HG02885 (cell line): ENCODE results near the gene CLPTM1L.
A peak's percentile ranks its signal among the peaks of the same experiment; 100 is the strongest.
"Not testable (repeated sequence)": the region's sequence is repeated elsewhere in the genome, so short reads cannot be mapped to it uniquely, and the experiment has no call there.

Experiments used
- ATAC-seq: cut with Tn5 transposase; IDR thresholded peaks from one replicate; pipeline ENCODE4 v1.9.1; 2021; ENCODE audit warnings: mild to moderate bottlenecking; ENCODE audit not compliant: unreplicated experiment, poor library complexity

The CLPTM1L gene

GRCh38 chr5:1362242-1363015 is 17.5 kb upstream of the CLPTM1L start:
- ATAC-seq, result no peak

- ATAC-seq, result no peak
Observed at GRCh38 chr5:1360861-1361260, 16.0 kb upstream of the CLPTM1L start.

DNA sequence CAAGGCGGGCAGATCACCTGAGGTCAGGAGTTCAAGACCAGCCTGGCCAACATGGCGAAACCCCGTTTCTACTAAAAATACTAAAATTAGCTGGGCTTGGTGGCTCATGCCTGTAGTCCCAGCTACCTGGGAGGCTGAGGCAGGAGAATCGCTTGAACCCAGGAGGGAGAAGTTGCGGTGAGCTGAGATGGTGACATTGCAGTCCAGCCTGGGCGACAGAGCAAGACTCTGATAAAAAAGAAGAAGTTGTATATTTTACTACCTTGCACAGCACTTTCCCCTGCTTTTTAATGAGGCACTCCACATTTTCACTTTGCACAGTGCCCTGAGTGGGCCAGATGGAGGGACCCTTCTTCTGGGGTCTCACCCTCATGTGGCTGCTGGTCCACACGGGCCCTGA is 15.5 kb upstream of the CLPTM1L start:
- not testable (repeated sequence) for ATAC-seq

DNA sequence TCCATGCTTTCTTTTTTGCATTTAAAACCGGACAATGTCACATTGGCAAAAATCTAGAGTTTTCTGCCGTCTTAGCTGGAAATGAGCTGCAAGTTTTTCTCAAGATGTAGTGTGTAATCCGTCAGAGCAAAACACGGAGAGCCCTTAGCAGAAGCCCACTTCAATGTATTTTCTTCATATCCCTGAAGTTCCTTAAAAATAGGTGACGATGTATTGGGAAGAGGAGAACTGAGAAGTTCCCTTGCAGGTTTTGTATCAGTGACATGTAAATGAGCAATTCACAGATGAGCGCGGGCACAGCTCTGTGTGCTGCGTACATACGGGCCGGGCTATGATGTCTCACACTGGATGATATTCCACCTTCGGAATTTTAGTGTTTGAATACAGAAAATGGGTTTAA is 14.8 kb upstream of the CLPTM1L start:
- ATAC-seq, result no peak

GRCh38 chr5:1359031-1359645 is 14.2 kb upstream of the CLPTM1L start:
- ATAC-seq, result no peak

DNA sequence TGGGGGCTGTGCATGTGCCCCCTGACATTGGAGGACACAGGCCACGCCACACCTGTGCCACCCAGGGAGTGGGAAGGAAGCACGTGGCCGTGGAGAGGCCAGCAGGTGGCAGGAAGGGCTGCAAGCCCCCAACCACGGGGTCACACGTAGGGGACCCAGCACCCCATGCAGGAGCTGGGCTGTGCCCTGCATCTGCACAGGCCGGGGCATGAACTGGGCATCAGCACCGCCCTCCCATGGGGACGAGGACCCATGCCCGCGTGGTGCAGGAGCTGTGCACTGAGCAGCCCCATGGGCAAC is 13.8 kb upstream of the CLPTM1L start:
- ATAC-seq, result no peak

- ATAC-seq, result no peak
Observed at GRCh38 chr5:1357946-1358725, 13.2 kb upstream of the CLPTM1L start.

- ATAC-seq, result no peak
Observed at GRCh38 chr5:1356873-1357787, 12.2 kb upstream of the CLPTM1L start.

- no peak for ATAC-seq
Observed at GRCh38 chr5:1354576-1354975, 9.7 kb upstream of the CLPTM1L start.

DNA sequence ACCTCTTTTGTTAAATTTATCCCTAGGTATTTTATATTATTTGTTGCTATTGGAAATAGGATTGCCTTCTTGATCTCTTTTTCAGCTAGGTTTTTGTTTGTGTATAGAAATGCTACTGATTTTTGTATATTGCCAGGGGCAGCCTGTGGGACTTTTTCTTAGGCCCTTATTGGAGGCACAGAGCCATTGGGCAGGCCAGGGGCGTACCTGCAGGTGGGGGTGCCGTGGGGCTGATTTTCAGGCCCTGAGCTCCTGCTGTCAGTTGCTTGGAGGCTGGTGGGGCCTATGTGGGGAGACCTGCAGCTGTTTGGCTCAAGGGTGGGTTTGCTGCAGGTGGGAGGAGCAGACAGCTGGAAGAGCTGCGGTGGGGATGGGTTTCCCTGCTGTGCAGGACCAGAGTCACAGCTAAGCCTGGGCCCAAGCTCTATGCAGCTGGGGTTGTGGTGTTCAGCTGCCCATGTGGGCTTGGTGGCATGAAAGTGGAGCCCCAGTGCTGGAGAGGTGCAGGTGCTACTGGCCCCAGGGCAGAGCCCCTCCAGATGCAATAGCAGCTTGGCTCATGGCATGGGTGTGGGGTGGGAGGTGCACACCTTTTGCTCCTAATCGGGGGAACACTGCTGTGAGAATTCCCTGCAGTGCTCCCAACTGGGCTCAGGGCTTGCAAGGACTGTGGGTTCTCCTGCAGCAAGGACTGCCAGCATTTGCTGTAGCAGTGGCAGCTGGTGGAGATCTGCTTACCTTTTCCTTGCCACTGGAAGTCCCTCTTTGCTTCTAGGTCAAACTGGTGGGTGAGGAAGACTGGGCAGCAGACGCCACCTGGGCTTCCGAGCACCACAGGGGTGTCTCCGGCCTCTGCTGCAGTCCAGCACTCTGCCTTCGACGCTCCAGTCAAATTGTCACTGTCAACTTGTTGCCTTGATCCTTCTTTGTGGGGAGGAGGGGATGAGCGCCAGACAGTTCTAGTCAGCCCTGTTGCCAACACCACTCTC is 7.6 kb upstream of the CLPTM1L start:
- ATAC-seq, result no peak

DNA sequence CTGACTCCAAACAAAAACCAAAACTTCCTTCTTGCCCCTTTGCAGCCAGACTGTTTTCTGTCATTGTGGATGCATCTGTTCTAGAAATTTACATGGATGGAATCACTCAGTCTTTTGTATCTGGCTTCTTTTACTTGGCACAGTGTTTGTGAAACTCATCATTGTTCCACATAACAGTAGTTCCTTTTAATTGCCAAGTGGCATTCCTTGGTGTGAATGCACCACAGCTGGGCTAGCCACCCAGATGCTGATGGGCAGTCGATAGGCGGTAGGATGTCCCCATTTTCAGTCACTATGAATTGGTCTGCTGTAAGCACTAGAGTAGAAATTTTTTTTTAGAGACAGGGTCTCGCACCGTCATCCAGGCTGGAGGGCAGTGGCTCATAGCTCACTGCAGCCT is 6.3 kb upstream of the CLPTM1L start:
- ATAC-seq, result no peak

GRCh38 chr5:1349246-1349645 is 4.3 kb upstream of the CLPTM1L start:
- no peak for ATAC-seq

DNA sequence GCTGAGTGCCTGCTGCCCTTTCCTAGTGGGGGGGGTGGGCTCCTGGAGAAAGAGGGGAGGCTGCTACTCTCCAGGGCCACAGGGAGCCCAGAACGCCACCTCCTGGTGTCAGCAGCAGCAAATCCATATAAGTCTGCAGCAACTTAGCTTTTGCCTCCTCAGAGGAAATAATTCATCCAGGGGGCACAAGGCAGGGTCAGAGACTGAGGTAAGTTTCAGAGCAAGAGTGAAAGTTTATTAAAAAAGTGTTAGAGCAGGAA is 4.0 kb upstream of the CLPTM1L start:
- ATAC-seq, result no peak

DNA sequence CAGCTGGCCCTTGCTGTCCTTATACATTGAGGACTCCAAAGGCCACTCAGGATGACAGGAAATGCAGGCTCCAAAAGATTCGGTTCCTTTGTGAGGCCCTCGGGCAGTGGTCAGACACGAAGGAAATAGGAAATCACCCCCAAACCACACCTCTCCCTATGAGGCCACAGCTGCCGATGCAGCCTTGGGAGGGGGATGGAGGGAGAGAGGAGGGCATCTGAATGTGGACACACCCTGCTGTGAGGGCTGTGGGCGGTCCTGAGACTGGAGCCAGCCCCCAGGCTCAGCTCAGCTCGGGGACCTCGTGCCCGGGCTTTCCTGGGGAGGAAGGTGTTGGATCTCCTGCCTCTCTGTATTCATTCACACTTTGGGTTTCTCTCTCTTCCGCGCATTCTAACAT is 2.7 kb upstream of the CLPTM1L start:
- no peak for ATAC-seq

GRCh38 chr5:1346627-1347440 is 1.9 kb upstream of the CLPTM1L start:
- ATAC-seq, result no peak

DNA sequence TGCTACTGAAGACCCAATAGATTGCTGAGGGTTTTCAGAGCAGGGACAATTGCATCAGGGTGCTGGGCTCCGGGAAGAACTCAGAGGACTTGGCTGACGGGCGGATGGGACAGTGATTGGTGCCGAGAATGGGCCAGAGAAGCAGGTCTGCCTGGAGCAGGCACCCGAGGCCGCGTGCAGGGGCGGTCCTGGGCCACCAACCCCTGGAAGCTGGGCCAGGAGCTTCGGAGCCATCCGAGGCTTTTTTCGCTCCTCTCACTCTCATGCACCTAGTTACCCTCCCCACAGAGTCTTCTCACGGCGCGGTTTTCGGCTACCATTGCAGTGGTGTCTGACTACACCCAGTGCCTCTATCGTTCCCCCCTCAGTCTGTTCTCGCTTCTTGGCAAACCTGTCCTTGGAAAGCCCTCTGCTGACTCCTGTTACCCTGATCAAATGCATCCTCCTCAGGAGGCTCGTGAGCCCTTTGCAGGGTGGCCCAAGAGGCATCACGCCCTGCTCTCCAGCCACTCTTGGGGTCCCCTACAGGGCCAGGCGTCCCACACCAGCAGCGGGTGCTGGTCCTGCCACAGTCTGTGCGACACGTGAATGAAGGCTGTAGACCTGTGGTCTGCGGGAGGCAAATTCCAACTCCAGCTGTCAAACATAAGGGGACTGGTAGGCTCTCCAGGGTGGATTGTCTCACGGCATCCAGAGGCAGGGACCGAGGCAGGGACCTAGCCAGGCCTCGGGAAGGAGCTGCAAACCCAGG is 1.2 kb upstream of the CLPTM1L start:
- no peak for ATAC-seq

DNA sequence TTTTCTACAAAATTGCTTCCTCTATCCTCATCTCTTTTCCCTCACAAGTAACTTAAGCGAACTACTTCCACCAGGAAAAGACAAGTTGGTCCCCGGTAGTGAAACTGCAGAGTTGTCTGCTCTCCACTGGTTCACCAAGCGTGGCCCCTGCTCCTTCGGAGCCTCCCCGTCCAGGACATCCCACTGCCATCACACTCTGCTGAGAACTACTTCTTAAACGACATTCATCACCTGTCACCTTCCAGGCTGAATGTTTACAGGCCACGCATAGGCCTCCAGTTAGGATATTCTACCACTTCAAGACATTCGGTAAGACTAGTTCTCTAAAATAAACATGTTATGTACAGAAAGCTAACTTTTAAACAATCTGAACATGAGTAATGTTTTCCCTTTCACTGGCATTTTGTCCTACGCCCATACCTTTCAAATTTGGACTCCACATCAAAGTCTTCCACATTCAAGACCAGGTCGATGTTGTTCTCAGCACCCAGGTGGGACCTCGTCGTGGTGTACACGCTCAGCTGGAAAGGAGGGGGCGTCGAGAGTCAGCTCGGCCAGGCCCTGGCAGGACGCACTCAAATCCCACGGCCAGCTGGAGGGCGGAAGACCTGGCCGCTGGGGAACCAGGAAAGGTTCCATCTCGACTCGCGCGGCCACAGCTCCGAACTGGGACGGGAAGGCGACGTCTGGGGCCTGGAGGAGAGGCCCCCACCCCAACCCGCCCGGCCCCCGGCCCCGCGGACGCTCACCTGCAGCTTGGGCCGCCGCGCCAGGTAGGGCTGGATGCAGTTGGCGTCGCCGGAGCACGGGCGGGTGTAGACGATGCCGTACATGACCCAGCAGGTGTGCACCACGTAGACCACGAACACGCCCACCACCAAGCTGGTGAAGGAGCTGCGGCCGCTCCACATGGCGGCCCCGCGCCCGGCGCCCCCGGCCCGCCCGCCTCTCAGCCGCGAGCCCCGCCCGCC is 683 bp downstream of the CLPTM1L start:
- peak; percentile 23 for ATAC-seq
